H9 (cell line): ENCODE data around the gene SH3GL2. TPM values are rescaled to one million over a fixed set of nuclear protein-coding genes. Genes with fewer than 3 reads are reported as not detected.

Experiments
- DNase-seq: peaks from one replicate; pipeline ENCODE4 v3.0.0-alpha.2; 2017
- H2AFZ ChIP-seq: one replicate; pipeline ENCODE4 v1.6.1; 2013; ENCODE audit warnings: mild to moderate bottlenecking, low read length, control low read depth, moderate library complexity
- H2AK5ac ChIP-seq: 2 replicates; pipeline ENCODE4 v1.6.1; 2013; ENCODE audit warnings: low read length, control low read depth, mixed read lengths; ENCODE audit not compliant: insufficient read length
- H2BK120ac ChIP-seq: one replicate; pipeline ENCODE4 v1.6.1; 2013; ENCODE audit warnings: low read depth, mild to moderate bottlenecking, low read length, control low read depth, inconsistent platforms; ENCODE audit not compliant: poor library complexity, severe bottlenecking
- H2BK12ac ChIP-seq: 2 replicates; pipeline ENCODE4 v1.6.1; 2013; ENCODE audit warnings: low read length, control low read depth, mixed read lengths, low read depth; ENCODE audit not compliant: insufficient read length
- H2BK15ac ChIP-seq: 2 replicates; pipeline ENCODE4 v1.6.1; 2013; ENCODE audit warnings: low read depth, low read length, control low read depth
- H2BK20ac ChIP-seq: one replicate; pipeline ENCODE4 v1.6.1; 2013; ENCODE audit warnings: low read depth, mild to moderate bottlenecking, low read length, control low read depth, inconsistent platforms; ENCODE audit not compliant: poor library complexity, severe bottlenecking
- H2BK5ac ChIP-seq: 2 replicates; pipeline ENCODE4 v1.6.1; 2013; ENCODE audit warnings: low read length, control low read depth, mixed read lengths; ENCODE audit not compliant: insufficient read length
- H3K14ac ChIP-seq: 2 replicates; pipeline ENCODE4 v1.6.1; 2013; ENCODE audit warnings: low read length, control low read depth; ENCODE audit not compliant: insufficient read depth
- H3K18ac ChIP-seq: 2 replicates; pipeline ENCODE4 v1.6.1; 2013; ENCODE audit warnings: low read depth, mild to moderate bottlenecking, mixed read lengths, low read length, control low read depth; ENCODE audit not compliant: insufficient read length
- H3K23ac ChIP-seq: 2 replicates; pipeline ENCODE4 v1.6.1; 2013; ENCODE audit warnings: low read length, control low read depth, mixed read lengths, low read depth; ENCODE audit not compliant: insufficient read length
- H3K23me2 ChIP-seq: 2 replicates; pipeline ENCODE4 v1.6.1; 2013; ENCODE audit warnings: low read depth, mild to moderate bottlenecking, mixed read lengths, low read length, control low read depth; ENCODE audit not compliant: insufficient read length, poor library complexity, severe bottlenecking
- H3K27ac ChIP-seq: 2 replicates; pipeline ENCODE4 v1.5.1; 2013; ENCODE audit warnings: low read length, control low read depth, mixed read lengths, low read depth; ENCODE audit not compliant: insufficient read length
- H3K27me3 ChIP-seq: 2 replicates; pipeline ENCODE4 v1.6.1; 2013; ENCODE audit warnings: low read length, control low read depth, inconsistent platforms; ENCODE audit not compliant: insufficient read depth
- H3K4ac ChIP-seq: 2 replicates; pipeline ENCODE4 v1.6.1; 2013; ENCODE audit warnings: low read depth, mild to moderate bottlenecking, control low read depth, inconsistent platforms, low read length, moderate library complexity
- H3K4me1 ChIP-seq: 2 replicates; pipeline ENCODE4 v1.6.1; 2013; ENCODE audit warnings: low read length, control low read depth, inconsistent platforms; ENCODE audit not compliant: insufficient read depth
- H3K4me2 ChIP-seq: 2 replicates; pipeline ENCODE4 v1.6.1; 2013; ENCODE audit warnings: low read length, control low read depth, mixed read lengths; ENCODE audit not compliant: insufficient read length, insufficient read depth
- H3K56ac ChIP-seq: 2 replicates; pipeline ENCODE4 v1.6.1; 2013; ENCODE audit warnings: low read depth, mild to moderate bottlenecking, mixed read lengths, low read length, control low read depth; ENCODE audit not compliant: insufficient read length
- H3K79me1 ChIP-seq: 2 replicates; pipeline ENCODE4 v1.6.1; 2013; ENCODE audit warnings: low read depth, mild to moderate bottlenecking, moderate library complexity, low read length, control low read depth, inconsistent platforms; ENCODE audit not compliant: insufficient read depth, poor library complexity, severe bottlenecking
- H3K79me2 ChIP-seq: 2 replicates; pipeline ENCODE4 v1.6.1; 2013; ENCODE audit warnings: low read length, control low read depth, inconsistent platforms; ENCODE audit not compliant: insufficient read depth
- H3K9ac ChIP-seq: 2 replicates; pipeline ENCODE4 v1.6.1; 2013; ENCODE audit warnings: low read length, control low read depth, mixed read lengths; ENCODE audit not compliant: insufficient read length; ENCODE audit errors: extremely low read depth
- H3K9me3 ChIP-seq: one replicate; pipeline ENCODE4 v1.6.1; 2013; ENCODE audit warnings: low read depth, low read length, inconsistent platforms; ENCODE audit not compliant: control insufficient read depth
- H3T11ph ChIP-seq: one replicate; pipeline ENCODE4 v1.6.1; 2013; ENCODE audit warnings: mild to moderate bottlenecking, low read length, control low read depth, inconsistent platforms
- H4K20me1 ChIP-seq: one replicate; pipeline ENCODE4 v1.6.1; 2013; ENCODE audit not compliant: control insufficient read depth, insufficient read length, insufficient read depth
- H4K5ac ChIP-seq: 2 replicates; pipeline ENCODE4 v1.6.1; 2013; ENCODE audit warnings: low read depth, mild to moderate bottlenecking, mixed read lengths, low read length, control low read depth; ENCODE audit not compliant: insufficient read length
- H4K8ac ChIP-seq: replicated peaks from 2 replicates; pipeline ENCODE4 v1.6.1; 2013; ENCODE audit warnings: low read length, control low read depth, mixed read lengths, low read depth; ENCODE audit not compliant: insufficient read length
- H4K91ac ChIP-seq: 2 replicates; pipeline ENCODE4 v1.6.1; 2013; ENCODE audit warnings: low read depth, mild to moderate bottlenecking, moderate library complexity, mixed read lengths, low read length, control low read depth; ENCODE audit not compliant: insufficient read length
- H3K27ac Mint-ChIP-seq, 3 experiments: 2 replicates in 2 of 3; 3 replicates in 1 of 3; pipeline ENCODE4 v1.8.0; 2020 to 2021; ENCODE audit warnings: mixed read lengths in 3 of 3, mild to moderate bottlenecking in 1 of 3, moderate library complexity in 1 of 3
- H3K27me3 Mint-ChIP-seq: 2 replicates; pipeline ENCODE4 v1.8.0; 2021; ENCODE audit warnings: low read depth, mild to moderate bottlenecking, moderate library complexity, mixed read lengths
- H3K36me3 Mint-ChIP-seq, 3 experiments: 2 replicates in 2 of 3; 3 replicates in 1 of 3; pipeline ENCODE4 v1.8.0; 2020 to 2021; ENCODE audit warnings: low read depth in 3 of 3, mixed read lengths in 3 of 3; ENCODE audit not compliant: insufficient read depth in 1 of 3
- H3K4me1 Mint-ChIP-seq, 2 experiments: 2 replicates each; pipeline ENCODE4 v1.8.0; 2020; ENCODE audit warnings: mixed read lengths in 2 of 2
- H3K4me3 Mint-ChIP-seq, 2 experiments: 2 replicates in 1 of 2; 3 replicates in 1 of 2; pipeline ENCODE4 v1.8.0; 2020 to 2021; ENCODE audit warnings: mild to moderate bottlenecking in 2 of 2, mixed read lengths in 2 of 2, moderate library complexity in 1 of 2
- H3K9me3 Mint-ChIP-seq, 2 experiments: 2 replicates in 1 of 2; 3 replicates in 1 of 2; pipeline ENCODE4 v1.8.0; 2020; ENCODE audit warnings: mild to moderate bottlenecking in 2 of 2, mixed read lengths in 2 of 2, moderate library complexity in 1 of 2
- WGBS: extraction: QIAGEN DNeasy Blood & Tissue Kit; methylation state at CpG from one replicate; pipeline ENCODE4 v1.1.7; 2013; ENCODE audit warnings: missing lambda C conversion rate, low lambda C conversion rate, mixed read lengths; ENCODE audit not compliant: insufficient read length; ENCODE audit errors: extremely low coverage; 5-methylcytosine and 5-hydroxymethylcytosine counted together
- total RNA-seq: library from RNA; stranded (reverse); gene quantifications from 2 replicates; pipeline ENCODE4 v1.2.1, GENCODE V29; 2021
- TF ChIP-seq, protein P1 (sequence below): fragments of 200-600 bp; sonication (generic); conservative IDR thresholded peaks from 3 replicates; pipeline ENCODE4 v1.8.0; 2021; ENCODE audit warnings: antibody characterized with exemption, mild to moderate bottlenecking

SH3GL2 gene
- total RNA-seq, 1 experiment from 2014 or later = 6.5 TPM

DNA sequence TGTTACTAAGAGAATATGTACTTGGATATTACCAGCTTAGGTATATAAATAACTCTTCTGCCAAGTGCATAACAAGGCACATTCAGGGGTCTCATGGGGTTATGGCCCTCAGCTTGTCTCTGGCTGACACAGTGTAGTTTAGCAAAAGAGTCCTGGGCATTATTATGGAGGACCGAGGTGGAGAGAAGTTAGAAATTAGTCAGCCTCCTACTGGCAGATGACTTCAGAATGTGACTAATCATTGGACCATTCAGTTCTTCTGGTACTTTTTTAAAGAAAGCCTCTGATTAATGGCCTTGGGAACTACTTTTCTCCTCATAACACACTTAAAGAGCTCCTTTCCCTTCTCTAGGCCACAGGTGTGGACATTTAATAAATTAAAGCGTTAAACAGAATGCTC is 178.9 kb downstream of the SH3GL2 start:
- H2BK5ac ChIP-seq = no peak overlapping the region
- Mint-ChIP-seq H3K36me3 (no peaks in the 10 kb centered on the region), H3K4me3 (no peak overlapping the region), H3K27me3 (no peaks in the 10 kb centered on the region), H3K27ac (no peak overlapping the region), H3K9me3 (peaks cover 0 to 5% of the 10 kb centered on the region in 2 experiments; a peak in 2 of 5 replicates), H3K4me1 (peaks cover 0 to 4% of the 10 kb centered on the region in 2 experiments; a peak in 2 of 4 replicates)
- no peaks in the 10 kb centered on the region; the same call in 1 of the 2 replicates for H3K4me1 ChIP-seq
- H3K9ac ChIP-seq = no peak overlapping the region
- H2AFZ ChIP-seq = no peak overlapping the region
- H2AK5ac ChIP-seq = no peak overlapping the region
- H3K56ac ChIP-seq = no peak overlapping the region
- H3K4me2 ChIP-seq = no peak overlapping the region
- H3K79me1 ChIP-seq = no peaks in the 10 kb centered on the region
- TF ChIP-seq, protein P1, sequence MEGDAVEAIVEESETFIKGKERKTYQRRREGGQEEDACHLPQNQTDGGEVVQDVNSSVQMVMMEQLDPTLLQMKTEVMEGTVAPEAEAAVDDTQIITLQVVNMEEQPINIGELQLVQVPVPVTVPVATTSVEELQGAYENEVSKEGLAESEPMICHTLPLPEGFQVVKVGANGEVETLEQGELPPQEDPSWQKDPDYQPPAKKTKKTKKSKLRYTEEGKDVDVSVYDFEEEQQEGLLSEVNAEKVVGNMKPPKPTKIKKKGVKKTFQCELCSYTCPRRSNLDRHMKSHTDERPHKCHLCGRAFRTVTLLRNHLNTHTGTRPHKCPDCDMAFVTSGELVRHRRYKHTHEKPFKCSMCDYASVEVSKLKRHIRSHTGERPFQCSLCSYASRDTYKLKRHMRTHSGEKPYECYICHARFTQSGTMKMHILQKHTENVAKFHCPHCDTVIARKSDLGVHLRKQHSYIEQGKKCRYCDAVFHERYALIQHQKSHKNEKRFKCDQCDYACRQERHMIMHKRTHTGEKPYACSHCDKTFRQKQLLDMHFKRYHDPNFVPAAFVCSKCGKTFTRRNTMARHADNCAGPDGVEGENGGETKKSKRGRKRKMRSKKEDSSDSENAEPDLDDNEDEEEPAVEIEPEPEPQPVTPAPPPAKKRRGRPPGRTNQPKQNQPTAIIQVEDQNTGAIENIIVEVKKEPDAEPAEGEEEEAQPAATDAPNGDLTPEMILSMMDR = no peak
- no peak overlapping the region for H4K91ac ChIP-seq
- H3K23ac ChIP-seq = no peak overlapping the region
- no peak overlapping the region for H2BK120ac ChIP-seq
- H2BK20ac ChIP-seq = no peak overlapping the region
- H3K9me3 ChIP-seq = no peaks in the 10 kb centered on the region
- H4K5ac ChIP-seq = no peak overlapping the region
- H4K8ac ChIP-seq = no peak overlapping the region
- H3T11ph ChIP-seq = no peak overlapping the region
- H2BK15ac ChIP-seq = no peak overlapping the region
- H2BK12ac ChIP-seq = no peak overlapping the region
- H4K20me1 ChIP-seq = no peaks in the 10 kb centered on the region
- H3K4ac ChIP-seq = no peak overlapping the region
- H3K27ac ChIP-seq = no peak overlapping the region
- H3K27me3 ChIP-seq = no peaks in the 10 kb centered on the region
- H3K23me2 ChIP-seq = no peaks in the 10 kb centered on the region
- no peak overlapping the region for H3K14ac ChIP-seq
- H3K79me2 ChIP-seq = no peaks in the 10 kb centered on the region
- no peak for DNase-seq
- H3K18ac ChIP-seq = no peak overlapping the region
- no CpG with 5 or more reads among the region's 2 CpGs for WGBS
